HepG2 (cell line): ENCODE measurements around the gene PRKCD. TPM values are rescaled to one million over a fixed set of nuclear protein-coding genes. Genes with fewer than 3 reads are reported as not detected.

ENCODE experiments used
- ATAC-seq: fragments of 200-7000 bp; cut with Tn5 transposase; 3 replicates; pipeline ENCODE4 v1.9.1; 2020; ENCODE audit warnings: mild to moderate bottlenecking, moderate library complexity
- BruUV-seq: library from RNA; stranded (reverse); fragments of 400-500 nt; replicated peaks from 2 replicates; lab custom pipeline; 2021; lab: Mats Ljungman, UMichigan
- CTCF ChIA-PET: fragments of 300-600 bp; formaldehyde crosslinking; extraction: SDS; loops from one replicate; lab custom pipeline; 2021; ENCODE audit warnings: low total read pairs, inconsistent platforms, low intra/inter-chr PET ratio; lab: Yijun Ruan, JAX
- POLR2A ChIA-PET: fragments of 350-600 bp; sonication (Branson Sonifier 250); formaldehyde crosslinking; loops from one replicate; lab custom pipeline; 2020; ENCODE audit warnings: antibody characterized with exemption, inconsistent platforms; lab: Yijun Ruan, JAX
- DNase-seq: peaks from one replicate; pipeline ENCODE4 v3.0.0-alpha.2; 2015; ENCODE audit warnings: low spot score
- FAIRE-seq: peaks from 3 replicates; lab custom pipeline; 2011; peaks lifted over from hg19 to GRCh38; lab: Jason Lieb, UNC
- H2AFZ ChIP-seq: one replicate; pipeline ENCODE4 v1.6.1; 2011; ENCODE audit warnings: low read length, inconsistent platforms
- H3K27ac ChIP-seq: fragments of 300-600 bp; 3 replicates; pipeline ENCODE4 v1.8.0; 2011; ENCODE audit warnings: mixed run types, mild to moderate bottlenecking, mixed read lengths, low read length, inconsistent platforms; ENCODE audit not compliant: insufficient read depth; ENCODE audit errors: extremely low read length
- H3K27me3 ChIP-seq, 2 experiments: fragments of 200-600 bp in 1 of 2; 2 replicates in 1 of 2; 3 replicates in 1 of 2; pipeline versions ENCODE4 v1.6.0 to v1.8.0; 2011; ENCODE audit warnings: low read length in 2 of 2, mild to moderate bottlenecking in 2 of 2, moderate library complexity in 2 of 2, inconsistent platforms in 1 of 2; ENCODE audit not compliant: insufficient read depth in 2 of 2, control insufficient read depth in 1 of 2
- H3K36me3 ChIP-seq, 2 experiments: fragments of 200-600 bp in 1 of 2; replicated peaks in 1 of 2; 2 replicates in 1 of 2; 3 replicates in 1 of 2; pipeline versions ENCODE4 v1.5.1 to v1.8.0; 2011; ENCODE audit warnings: low read length in 2 of 2, inconsistent platforms in 1 of 2; ENCODE audit not compliant: insufficient read depth in 2 of 2, control insufficient read depth in 1 of 2
- H3K4me1 ChIP-seq: 2 replicates; pipeline ENCODE4 v1.5.1; 2012; ENCODE audit warnings: low read length, inconsistent platforms; ENCODE audit not compliant: insufficient read depth
- H3K4me2 ChIP-seq: 2 replicates; pipeline ENCODE4 v1.6.0; 2011; ENCODE audit warnings: low read depth, low read length, inconsistent platforms
- H3K4me3 ChIP-seq, 3 experiments: fragments of 200-600 bp in 1 of 3; sonication (generic), shearing (Covaris generic) in 1 of 3; replicated peaks in 1 of 3; 2 replicates each; pipeline ENCODE4 v1.5.1; 2011 to 2016; ENCODE audit warnings: low read length in 3 of 3, inconsistent platforms in 2 of 3, low read depth in 2 of 3, mild to moderate bottlenecking in 2 of 3, control low read depth in 1 of 3, mixed read lengths in 1 of 3; ENCODE audit not compliant: insufficient read depth in 1 of 3
- H3K79me2 ChIP-seq: one replicate; pipeline ENCODE4 v1.6.1; 2011; ENCODE audit warnings: low read length, inconsistent platforms; ENCODE audit not compliant: insufficient read depth
- H3K9ac ChIP-seq: 2 replicates; pipeline ENCODE4 v1.6.0; 2011; ENCODE audit warnings: mild to moderate bottlenecking, low read depth, low read length, inconsistent platforms; ENCODE audit not compliant: insufficient read depth
- H3K9me3 ChIP-seq: 2 replicates; pipeline ENCODE4 v1.5.1; 2012; ENCODE audit warnings: mild to moderate bottlenecking, low read length
- H4K20me1 ChIP-seq: 2 replicates; pipeline ENCODE4 v1.6.0; 2011; ENCODE audit warnings: inconsistent platforms, mild to moderate bottlenecking, low read length, moderate library complexity; ENCODE audit not compliant: insufficient read depth
- CBX5 ChIP-seq: sonication (generic); formaldehyde crosslinking; IDR thresholded peaks from 2 replicates; pipeline ENCODE4 v1.4.0; 2020; ENCODE audit warnings: missing genetic modification reagents, borderline replicate concordance
- E2F5 ChIP-seq: sonication (generic); formaldehyde crosslinking; conservative IDR thresholded peaks from 2 replicates; pipeline ENCODE4 v1.4.0; 2020; ENCODE audit warnings: missing genetic modification reagents
- IRF1 ChIP-seq: sonication (generic); formaldehyde crosslinking; IDR thresholded peaks from 2 replicates; pipeline ENCODE4 v1.4.0; 2020; ENCODE audit warnings: low read depth, mild to moderate bottlenecking, missing genetic modification reagents
- KLF12 ChIP-seq: sonication (generic); formaldehyde crosslinking; IDR thresholded peaks from 2 replicates; pipeline ENCODE4 v1.4.0; 2020; ENCODE audit warnings: missing genetic modification reagents, borderline replicate concordance
- LCORL ChIP-seq, 2 experiments: fragments of 450-650 bp in 1 of 2; sonication (generic) in 1 of 2; formaldehyde crosslinking in 1 of 2; IDR thresholded peaks; 2 replicates each; pipeline versions ENCODE4 v1.5.0 to v1.6.1; 2017 to 2020; ENCODE audit warnings: antibody characterized with exemption in 1 of 2, missing genetic modification reagents in 1 of 2
- NKX3-1 ChIP-seq: sonication (generic); formaldehyde crosslinking; IDR thresholded peaks from 2 replicates; pipeline ENCODE4 v1.5.0; 2020; ENCODE audit warnings: missing genetic modification reagents
- RBM22 ChIP-seq: fragments of 200-400 bp; formaldehyde crosslinking; optimal IDR thresholded peaks from 2 replicates; pipeline ENCODE3; 2017; ENCODE audit warnings: mild to moderate bottlenecking, low read length, moderate library complexity
- SKI ChIP-seq: fragments of 450-650 bp; IDR thresholded peaks from one replicate; pipeline ENCODE4 v1.6.1; 2018; ENCODE audit warnings: mild to moderate bottlenecking; ENCODE audit not compliant: partially characterized antibody
- TAF15 ChIP-seq: fragments of 200-400 bp; formaldehyde crosslinking; IDR thresholded peaks from one replicate; pipeline ENCODE4 v1.6.1; 2018; ENCODE audit warnings: mild to moderate bottlenecking, low read depth, low read length; ENCODE audit not compliant: poor library complexity, severe bottlenecking
- TOE1 ChIP-seq: sonication (generic); formaldehyde crosslinking; IDR thresholded peaks from 2 replicates; pipeline ENCODE4 v1.4.0; 2020; ENCODE audit warnings: mild to moderate bottlenecking, missing genetic modification reagents
- ZNF24 ChIP-seq: fragments of 450-650 bp; IDR thresholded peaks from 2 replicates; pipeline ENCODE4 v1.6.1; 2017; ENCODE audit warnings: antibody characterized with exemption, mild to moderate bottlenecking
- ZNF737 ChIP-seq: sonication (generic); formaldehyde crosslinking; IDR thresholded peaks from 2 replicates; pipeline ENCODE4 v1.5.0; 2020; ENCODE audit warnings: missing genetic modification reagents, mild to moderate bottlenecking, borderline replicate concordance
- ZNF75D ChIP-seq: sonication (generic); formaldehyde crosslinking; IDR thresholded peaks from 2 replicates; pipeline ENCODE4 v1.8.1; 2023; ENCODE audit warnings: missing genetic modification reagents, mild to moderate bottlenecking, borderline replicate concordance
- WGBS: methylation state at CpG from one replicate; pipeline ENCODE4 v1.1.6; 2017; ENCODE audit warnings: low lambda C conversion rate; 5-methylcytosine and 5-hydroxymethylcytosine counted together
- in situ Hi-C: cut with HindIII; loops from 2 replicates; pipeline ENCODE4 v1.10.0; 2017; ENCODE audit warnings: low pct_unique_long_range_greater_than_20kb; ENCODE audit not compliant: extremely low pct_ligation_motif_present
- intact Hi-C: fragments of 100-400 bp; cut with micrococcal nuclease; formaldehyde crosslinking; loops from one replicate; pipeline ENCODE4 v1.10.0; 2022; ENCODE audit not compliant: unreplicated experiment
- polyA plus RNA-seq, 8 experiments: library from polyadenylated mRNA; depleted of rRNA in 3 of 8; stranded (reverse) in 7 of 8; unstranded in 1 of 8; fragments of >200 nt; fragmentation: Illumina TruSeq in 4 of 8; extraction: Trizol in 4 of 8; gene quantifications; 2 replicates each; pipeline versions ENCODE4 v1.2.1 to v1.2.3, GENCODE V29; 2011 to 2016; ENCODE audit warnings: low read depth in 4 of 8, missing spikeins in 1 of 8, mixed read lengths in 1 of 8; ENCODE audit not compliant: insufficient read depth in 1 of 8
- total RNA-seq, 5 experiments: library from RNA; depleted of rRNA; stranded (reverse); fragments of >200 nt; fragmentation: Illumina TruSeq; extraction: Trizol; gene quantifications; 2 replicates each; pipeline ENCODE4 v1.2.3, GENCODE V29; 2016; ENCODE audit warnings: low read depth in 1 of 5

The PRKCD gene
- total and polyA plus RNA-seq, 2 of the 13 experiments (the other 11 are each of a cell fraction or from before 2014, with no cell fraction given): 1.6 to 40.7 TPM

GRCh38 chr3:53225651-53226050, 64.6 kb downstream of the PRKCD start:
- Histone ChIP-seq H4K20me1 (0 out of 2 replicates have a peak, but pooled peaks cover 3% of the 10 kb centered on the region), H2AFZ (no peak overlapping the region), H3K4me2 (no peak overlapping the region), H3K4me3 (no peak overlapping the region), H3K79me2 (no peaks in the 10 kb centered on the region), H3K27me3 (no peaks in the 10 kb centered on the region), H3K9me3 (no peaks in the 10 kb centered on the region), H3K4me1 (peaks cover 58% of the 10 kb centered on the region), H3K27ac (peak overlapping the region; percentile 43), H3K36me3 (peaks cover 41 to 67% of the 10 kb centered on the region in 2 experiments), H3K9ac (no peak overlapping the region)
- WGBS: 95% methylated on average over 7 of the region's 7 CpGs
- ChIA-PET CTCF (no interaction called here), POLR2A (no interaction called here)
- FAIRE-seq: no peak
- TF ChIP-seq RBM22 (no peak), NKX3-1 (CRISPR knock-in tag) (no peak), LCORL (IDR thresholded peaks at IDR 0.05) (no peak), LCORL (CRISPR knock-in tag; IDR thresholded peaks at IDR 0.05) (no peak), TAF15 (no peak), E2F5 (CRISPR knock-in tag) (no peak), ZNF24 (no peak), ZNF737 (no peak), ZNF75D (CRISPR knock-in tag) (no peak), SKI (no peak), CBX5 (no peak), IRF1 (CRISPR knock-in tag) (no peak), KLF12 (CRISPR knock-in tag) (no peak), TOE1 (CRISPR knock-in tag) (no peak)
- in situ Hi-C loops (no loop called here), intact Hi-C loops (no loop called here)
- BruUV-seq: no TSS peak
- ATAC-seq: no peak
- DNase-seq: no peak
